Epithelial cell of proximal tubule (primary cell): ENCODE measurements around the gene EOLA1. TPM values are rescaled to one million over a fixed set of nuclear protein-coding genes. Genes with fewer than 3 reads are reported as not detected.
"Not testable (repeated sequence)": the region's sequence is repeated elsewhere in the genome, so short reads cannot be mapped to it uniquely, and the experiment has no call there.

Source experiments
- DNase-seq: peaks from one replicate; pipeline ENCODE4 v3.0.0-alpha.2; 2011; ENCODE audit warnings: low read depth
- H3K4me3 ChIP-seq: 2 replicates; pipeline ENCODE4 v1.5.1; 2011; ENCODE audit warnings: low read depth, mild to moderate bottlenecking, low read length
- CTCF ChIP-seq: conservative IDR thresholded peaks from 2 replicates; pipeline ENCODE4 v1.5.1; 2012; ENCODE audit warnings: low read depth, mild to moderate bottlenecking, low read length
- total RNA-seq: library from RNA; depleted of rRNA; stranded (reverse); fragments of >200 nt; gene quantifications from 2 replicates; pipeline ENCODE4 v1.2.3, GENCODE V29; 2015

The EOLA1 gene
- total RNA-seq, 1 donor from 2014 or later, result 6.5 TPM

GRCh38 chrX:149497626-149498025 lies 43.2 kb upstream of the EOLA1 start:
- H3K4me3 ChIP-seq, result no peak overlapping the region
- TF ChIP-seq CTCF, result no peak
- no peak for DNase-seq

- H3K4me3 ChIP-seq, result no peak overlapping the region
- no peak for DNase-seq
- TF ChIP-seq CTCF, result no peak
Measured at GRCh38 chrX:149498767-149499166, 42.0 kb upstream of the EOLA1 start.

- no peak overlapping the region for H3K4me3 ChIP-seq
- no peak for DNase-seq
- no peak for TF ChIP-seq CTCF
Measured at GRCh38 chrX:149499766-149500165, 41.0 kb upstream of the EOLA1 start.

- H3K4me3 ChIP-seq, DNase-seq: not testable (repeated sequence)
Measured at GRCh38 chrX:149502923-149503322, 37.9 kb upstream of the EOLA1 start.

- H3K4me3 ChIP-seq, result not testable (repeated sequence)
Measured at GRCh38 chrX:149503446-149503845, 37.4 kb upstream of the EOLA1 start.

GRCh38 chrX:149504226-149504914 lies 36.4 kb upstream of the EOLA1 start:
- DNase-seq, result no peak
- TF ChIP-seq CTCF, result peak; percentile 46
- peak overlapping the region; percentile 68 for H3K4me3 ChIP-seq

More at GRCh38 chrX:149503446-149503845, 37.4 kb upstream of the EOLA1 start:
- not testable (repeated sequence) for DNase-seq

- TF ChIP-seq CTCF, result no peak
- DNase-seq, result no peak
- peak within 1 kb of the TSS; percentile 68 for H3K4me3 ChIP-seq
Measured at GRCh38 chrX:149504915-149505651, 35.7 kb upstream of the EOLA1 start, which contains the start of gene IDS. TSS of gene IDS (minus strand) at chrX:149505306. CDS start at chrX:149505137, 169 bp downstream.

- DNase-seq, result no peak
- H3K4me3 ChIP-seq, result no peak overlapping the region
- no peak for TF ChIP-seq CTCF
Measured at GRCh38 chrX:149505671-149506070, 35.1 kb upstream of the EOLA1 start.
